HG03064 (cell line): ENCODE measurements around the gene OR1I1.

Source experiments
- ATAC-seq: cut with Tn5 transposase; IDR thresholded peaks from one replicate; pipeline ENCODE4 v1.9.1; 2021; ENCODE audit warnings: low read depth; ENCODE audit not compliant: unreplicated experiment

Gene OR1I1

DNA sequence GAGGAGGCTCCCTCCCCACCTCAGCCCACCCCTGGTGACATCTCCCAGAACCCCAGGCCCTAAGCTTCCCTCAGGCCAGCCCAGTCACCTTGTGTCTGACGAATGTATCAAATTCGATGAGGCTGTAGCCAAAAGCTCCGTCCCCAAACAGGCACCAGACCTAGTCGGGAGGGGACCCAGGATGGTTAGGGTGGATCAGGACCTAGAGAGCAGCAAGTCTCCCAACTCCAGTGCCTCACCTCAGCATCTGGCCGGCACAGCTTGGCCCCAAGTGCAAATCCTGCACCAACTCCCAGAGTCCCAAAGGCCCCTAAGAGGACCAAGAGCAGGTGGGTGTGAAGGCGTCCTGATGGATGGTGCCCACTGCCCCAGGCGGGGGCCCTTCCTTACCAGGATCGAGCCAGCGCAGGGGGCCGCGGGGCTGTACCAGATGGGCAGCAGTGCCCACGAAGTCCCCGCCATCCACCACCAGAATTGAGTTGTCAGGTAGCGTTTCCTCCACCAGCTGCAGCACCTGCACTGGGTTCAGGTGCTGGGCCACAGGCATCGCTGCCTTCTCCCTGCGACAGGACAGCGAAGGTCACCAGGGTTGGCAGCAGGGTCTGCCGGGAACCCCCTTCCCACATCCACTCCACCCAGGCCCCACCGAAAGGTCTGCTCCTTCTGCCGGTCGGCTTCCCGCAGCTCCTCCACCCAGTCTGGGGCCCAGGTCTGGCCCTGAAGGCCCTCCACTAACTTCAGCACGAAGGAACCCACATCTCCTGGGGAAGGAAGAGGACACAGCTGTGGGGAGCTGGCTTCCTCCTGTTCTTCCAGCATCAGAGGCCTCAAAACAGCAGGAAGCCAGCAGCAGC is 34.0 kb downstream of the OR1I1 start:
- no peak for ATAC-seq

DNA sequence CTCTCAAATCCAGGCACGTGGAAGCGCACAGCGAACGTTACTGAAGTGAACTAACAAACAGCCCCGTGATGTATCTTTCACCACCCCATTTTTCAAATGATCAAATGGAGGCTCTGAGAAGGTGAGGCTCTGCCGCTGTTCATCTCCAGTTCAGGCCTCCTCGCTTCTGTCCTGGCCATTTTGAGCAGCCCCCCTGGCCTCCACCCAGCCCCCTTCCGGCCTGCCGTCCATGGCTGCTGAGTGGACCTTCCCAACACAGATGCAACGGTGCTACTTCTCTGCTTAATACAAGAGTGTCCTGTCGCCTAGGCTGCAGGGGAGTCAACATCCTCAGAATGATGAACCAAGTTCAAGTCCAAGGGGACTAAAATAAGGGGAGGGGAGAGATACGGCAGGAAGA is 34.8 kb downstream of the OR1I1 start:
- no peak for ATAC-seq

DNA sequence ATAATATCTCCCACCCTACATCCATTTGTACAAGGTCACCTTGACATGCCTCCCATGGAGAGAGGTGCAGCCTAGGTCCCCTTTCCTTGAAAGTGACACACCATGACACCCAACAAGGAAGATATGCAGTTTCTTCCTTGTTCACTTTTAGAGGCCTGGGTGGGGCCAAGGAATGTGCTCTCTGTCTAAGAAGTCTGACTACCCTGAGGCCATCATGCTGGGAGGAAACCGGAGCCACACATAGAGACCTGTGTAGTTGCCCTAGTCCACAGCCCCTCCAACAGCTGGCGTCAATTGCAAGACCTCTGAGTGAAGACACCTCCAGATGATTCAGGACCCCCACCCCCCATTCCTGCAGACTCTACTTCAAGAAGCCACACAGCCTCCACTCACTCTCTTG is 36.2 kb downstream of the OR1I1 start:
- no peak for ATAC-seq

DNA sequence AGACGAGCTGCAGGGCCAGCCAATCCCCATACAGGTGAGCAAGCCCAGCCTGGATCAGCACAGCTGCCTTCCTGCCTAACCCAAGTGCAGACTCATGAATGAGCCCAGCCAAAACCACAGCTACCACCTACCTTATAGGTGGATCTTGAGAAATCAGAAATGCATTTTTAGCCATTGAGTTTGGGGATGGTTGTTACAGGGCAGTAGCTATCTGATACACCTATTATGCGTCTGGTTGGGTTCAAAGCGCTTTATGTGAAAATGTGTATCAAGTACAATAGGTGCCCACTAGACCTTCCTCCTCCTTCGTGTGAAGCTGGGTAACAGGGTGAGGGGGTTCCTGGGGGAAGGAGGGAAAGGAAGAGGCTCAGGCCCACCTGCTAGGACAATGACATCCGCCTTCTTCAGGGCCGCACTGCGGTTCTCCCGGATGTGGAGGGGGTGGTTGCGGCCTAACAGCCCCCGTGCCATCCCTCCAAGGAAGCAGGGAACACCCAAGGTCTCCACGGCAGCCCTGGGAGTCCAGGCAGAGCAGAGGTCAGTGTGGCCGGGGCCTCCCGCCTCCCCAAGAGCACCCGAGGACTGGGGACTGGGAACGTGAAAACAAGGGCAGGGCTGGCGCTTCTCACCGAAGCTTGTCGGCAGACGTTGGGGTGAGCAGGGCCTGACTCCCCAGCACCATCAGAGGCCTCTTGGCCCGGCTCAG is 36.9 kb downstream of the OR1I1 start:
- ATAC-seq: no peak

DNA sequence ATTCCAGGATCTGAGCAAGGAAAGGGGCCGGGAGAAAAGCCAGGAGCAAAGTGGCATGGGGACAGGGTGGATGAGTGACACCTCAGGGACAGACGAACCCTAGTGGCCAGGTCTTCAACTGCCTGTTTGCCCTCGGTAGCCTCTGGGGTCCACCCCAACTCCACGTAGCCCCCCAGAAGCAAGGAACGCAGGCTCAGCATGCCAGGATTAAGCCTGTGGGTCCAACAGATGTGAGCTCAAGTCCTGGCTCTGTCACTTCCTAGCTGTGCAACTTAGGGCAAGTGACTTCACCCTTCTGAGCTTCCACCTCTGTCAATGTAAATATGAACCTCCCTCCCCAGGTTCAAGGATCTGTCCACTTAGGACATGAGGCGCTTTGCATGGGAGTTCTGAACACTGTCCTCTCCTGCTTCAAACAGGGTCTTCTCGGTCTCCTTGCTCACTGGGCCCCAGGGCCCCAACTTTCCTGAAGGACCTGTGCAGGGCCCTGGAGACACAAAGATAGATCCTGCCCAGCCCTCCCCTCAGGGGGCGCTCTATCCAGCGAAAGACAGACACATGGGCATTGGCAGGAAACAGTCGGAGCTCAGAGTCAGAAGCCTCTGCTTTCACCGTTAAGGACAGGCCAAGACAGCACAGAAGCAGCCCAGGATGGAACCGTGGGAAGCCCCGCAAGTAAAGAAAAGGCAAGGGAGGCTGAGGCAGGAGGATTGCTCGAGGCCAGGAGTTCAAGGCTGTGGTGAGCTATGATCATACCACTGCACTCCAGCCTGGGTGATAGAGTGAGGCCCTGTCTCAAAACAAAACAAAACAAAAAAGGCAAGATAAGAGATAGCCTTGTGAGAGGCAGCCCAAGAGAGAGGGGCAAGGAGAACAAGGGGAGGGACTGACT is 38.4 kb downstream of the OR1I1 start:
- no peak for ATAC-seq

DNA sequence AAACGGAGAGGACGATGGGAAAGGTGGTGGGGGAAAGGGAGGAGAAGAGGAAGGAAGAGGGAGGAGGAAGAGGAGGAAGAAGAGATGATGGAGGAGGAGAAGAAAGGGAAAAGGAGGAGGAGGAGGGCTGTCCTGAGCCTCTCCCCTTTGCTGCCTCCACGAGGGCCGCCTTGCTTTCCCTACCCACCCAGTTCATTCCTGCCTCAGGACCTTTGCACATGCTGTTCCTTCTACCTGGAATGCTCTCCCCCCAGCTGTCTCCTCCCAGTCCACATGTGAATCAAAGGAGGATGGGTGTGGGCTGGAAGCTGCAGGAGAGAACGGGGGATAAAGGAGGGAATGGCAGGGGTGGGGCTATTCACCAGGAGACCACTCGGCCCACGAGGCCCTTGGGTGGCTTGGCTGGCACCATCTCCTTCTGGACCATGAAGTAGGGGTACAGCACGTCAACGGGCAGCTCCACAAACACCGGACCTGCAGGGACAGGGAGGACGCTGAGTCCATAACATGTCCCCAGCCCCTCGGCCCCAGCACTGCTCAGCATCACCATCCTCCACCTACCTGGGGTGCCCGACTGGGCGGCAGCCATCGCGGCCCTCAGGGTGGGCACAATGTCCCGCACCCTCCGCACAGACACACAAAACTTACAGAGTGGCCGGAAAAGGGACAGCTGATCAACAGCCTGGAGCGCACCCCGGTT is 40.5 kb downstream of the OR1I1 start:
- no peak for ATAC-seq

DNA sequence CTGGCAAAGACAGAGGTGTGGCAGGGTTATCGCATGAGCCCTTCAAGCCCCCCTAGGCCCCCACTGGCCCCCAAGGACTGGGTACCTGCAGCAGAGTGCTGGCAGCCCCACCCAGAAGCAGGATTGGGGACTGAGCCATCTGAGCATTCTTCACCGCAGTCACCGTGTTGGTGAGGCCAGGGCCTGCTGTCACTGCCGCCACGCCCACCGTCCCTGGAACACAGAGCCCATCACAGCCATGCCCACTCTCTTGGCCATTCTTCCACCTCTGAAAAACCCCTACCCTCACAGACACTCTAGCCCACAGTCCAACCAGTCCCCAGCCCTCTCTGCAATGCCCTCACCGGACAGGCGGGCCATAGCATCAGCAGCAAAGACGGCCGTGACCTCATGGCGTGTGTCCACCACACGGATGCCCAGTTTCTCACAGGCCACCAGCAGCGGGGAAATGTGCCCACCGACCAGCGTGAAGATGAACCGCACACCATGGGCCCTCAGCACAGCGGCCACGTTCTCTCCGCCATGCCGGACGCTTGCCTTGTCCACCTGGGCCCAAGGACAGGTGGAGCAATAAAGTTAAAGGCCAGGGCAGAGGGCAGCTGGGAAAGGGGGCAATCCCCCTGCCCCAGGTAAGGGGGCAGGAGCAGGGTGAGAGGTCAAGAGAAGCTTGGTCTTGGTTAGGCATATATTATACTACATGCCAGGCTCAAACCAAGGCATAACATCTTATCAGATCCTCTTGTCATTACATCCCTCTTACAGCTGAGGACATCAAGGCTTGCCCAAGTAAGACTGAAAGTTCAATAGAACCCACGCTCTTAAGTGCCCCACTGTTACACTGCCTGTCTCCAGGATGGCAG is 41.2 kb downstream of the OR1I1 start:
- ATAC-seq: no peak

DNA sequence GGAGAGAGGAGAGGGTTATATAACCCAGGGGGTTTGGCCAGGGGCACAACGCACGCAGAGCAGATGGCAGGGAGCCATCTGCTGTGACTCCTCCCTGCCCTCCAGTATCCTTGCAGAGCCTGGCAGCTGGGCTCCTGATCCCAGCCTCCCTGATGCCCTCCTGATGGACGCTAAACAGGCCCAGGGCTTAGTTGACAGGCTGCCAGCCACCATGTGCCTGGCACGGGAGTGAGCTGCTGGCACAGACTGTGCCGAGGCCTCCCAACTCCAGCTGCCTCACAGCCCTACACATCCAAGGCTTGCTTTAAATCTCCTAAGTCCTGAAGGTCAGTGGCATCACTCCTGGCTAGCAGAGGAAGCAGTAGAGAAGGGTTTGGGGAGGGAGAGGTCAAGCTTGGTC is 41.9 kb downstream of the OR1I1 start:
- ATAC-seq: no peak

DNA sequence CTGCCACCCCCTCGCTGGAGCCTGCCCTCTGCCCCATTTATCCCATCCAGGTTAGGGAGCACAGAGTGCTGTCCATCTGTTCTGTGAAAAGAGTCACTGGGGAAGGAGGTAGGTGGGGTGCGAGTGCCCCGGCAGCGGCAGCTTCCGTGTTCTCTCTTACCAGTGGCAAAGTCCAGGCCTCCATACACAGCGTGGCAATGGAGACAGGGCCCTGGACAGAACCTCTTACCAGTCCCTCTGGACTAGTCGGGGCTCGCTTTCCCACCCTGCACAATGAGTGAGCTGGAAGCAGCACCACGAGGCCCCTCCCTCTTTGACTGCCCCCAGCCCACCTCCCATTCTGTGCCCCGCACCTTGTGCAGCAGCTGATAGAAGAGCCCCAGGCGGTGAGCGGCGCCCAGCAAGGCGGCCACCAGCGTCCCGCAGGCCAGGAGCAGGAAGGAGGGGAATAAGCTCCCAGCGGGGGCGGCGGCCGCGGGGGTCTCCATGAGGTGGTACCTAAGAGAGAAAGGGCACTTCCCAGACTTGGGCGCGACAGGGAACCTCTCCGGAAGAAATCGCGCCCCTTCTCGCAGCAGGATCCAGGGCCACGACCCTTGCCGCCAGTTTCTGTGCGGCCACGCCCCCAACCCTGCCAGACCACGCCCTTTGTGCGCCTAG is 42.7 kb downstream of the OR1I1 start:
- no peak for ATAC-seq

DNA sequence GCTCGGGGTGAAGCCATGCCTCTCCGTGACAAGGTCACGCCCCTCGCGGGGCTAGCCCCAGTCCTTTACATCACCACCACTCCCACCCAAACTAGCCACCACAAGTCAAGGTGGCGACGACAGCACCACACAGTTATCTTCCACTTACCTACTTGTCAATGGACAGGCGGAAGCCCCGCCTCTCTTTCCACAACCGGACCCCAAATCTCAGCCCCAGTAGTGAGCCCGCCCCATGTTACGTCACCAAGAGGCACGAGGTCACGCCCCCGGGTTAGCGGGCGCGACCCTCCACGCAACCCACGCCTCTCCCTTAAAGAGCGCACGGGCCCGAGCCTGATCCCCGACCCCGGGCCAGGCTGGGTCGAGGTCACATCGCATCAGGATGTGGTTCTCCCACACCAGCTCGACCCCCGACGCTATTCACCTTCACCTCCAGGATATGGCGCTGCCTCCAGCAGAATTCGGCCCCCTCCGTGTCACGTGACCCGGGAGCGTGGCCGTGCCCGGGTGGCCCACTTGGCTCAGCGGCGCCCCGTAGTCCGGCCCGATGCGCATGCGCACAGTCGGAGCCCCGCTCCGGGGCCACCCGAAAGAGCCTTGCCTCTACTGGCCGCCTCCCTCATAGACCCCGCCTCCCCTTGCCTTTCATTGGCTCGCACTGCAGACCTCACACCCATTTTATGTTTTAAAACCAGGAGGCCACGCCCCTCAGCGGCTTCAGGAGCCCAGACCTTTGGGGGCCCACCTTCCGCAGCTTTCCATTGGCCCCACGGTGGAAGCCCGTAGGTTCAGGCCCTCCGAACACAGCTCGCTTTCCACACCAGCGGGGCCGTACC is 43.4 kb downstream of the OR1I1 start:
- ATAC-seq: peak; percentile 70

DNA sequence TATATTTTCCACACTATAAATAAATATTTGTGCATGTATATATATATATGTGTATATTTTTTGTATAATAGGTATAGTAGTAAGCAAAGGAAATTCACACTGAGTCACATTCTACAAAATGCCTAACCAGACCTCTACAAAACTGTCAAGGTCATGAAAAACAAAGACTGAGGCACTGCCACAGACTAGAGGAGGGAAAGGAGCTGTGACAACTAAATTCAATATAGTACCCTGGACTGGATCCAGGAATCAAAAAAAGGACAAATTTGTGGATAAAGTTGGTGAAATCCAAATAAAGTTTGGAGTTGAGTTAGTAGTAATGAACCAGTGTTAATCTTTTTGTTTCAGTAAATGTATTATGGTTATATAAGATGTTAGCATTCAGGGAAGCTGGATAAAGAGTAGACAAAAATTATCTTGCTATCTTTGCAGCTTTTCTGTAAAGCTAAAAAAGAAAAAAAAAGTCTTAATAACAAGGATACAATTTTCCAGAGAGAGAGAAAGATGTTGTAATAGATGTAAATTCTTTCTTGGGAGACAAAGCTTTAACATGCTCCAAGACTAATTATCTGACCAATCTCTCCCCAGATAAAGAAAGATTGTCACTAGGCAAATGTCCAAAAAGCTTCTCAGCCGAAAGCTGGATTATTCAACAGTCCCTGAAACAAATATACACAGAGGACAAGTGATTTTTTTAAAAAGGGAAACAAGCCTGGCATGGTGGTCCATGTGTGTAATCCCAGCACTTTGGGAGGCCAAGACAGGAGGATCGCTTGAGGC is 44.3 kb downstream of the OR1I1 start:
- ATAC-seq: no peak

DNA sequence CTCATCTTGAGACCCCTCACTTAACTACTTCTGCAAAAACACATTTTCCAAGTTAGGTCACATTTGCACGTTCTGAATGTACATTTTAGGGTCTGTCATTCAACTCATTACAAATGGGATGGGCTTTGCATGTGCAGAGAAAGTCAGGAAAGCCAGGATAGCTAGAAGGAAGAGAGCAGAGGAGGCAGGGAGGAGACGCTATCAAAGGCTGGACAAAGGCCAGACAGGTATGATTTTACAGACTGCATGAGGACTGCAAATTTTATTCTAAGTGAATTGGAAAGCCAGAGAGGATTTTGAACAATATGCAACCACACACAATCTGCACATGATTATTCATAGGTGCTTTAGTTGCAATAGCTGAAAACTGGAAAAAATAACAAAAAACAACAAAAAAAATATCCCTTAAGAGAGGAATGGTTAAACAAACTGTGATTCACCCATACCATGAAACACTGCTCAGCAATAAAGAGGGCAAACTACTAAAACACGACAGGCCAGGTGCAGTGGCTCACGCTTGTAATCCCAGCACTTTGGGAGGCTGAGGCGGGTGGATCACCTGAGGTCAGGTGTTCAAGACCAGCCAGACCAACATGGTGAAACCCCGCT is 46.3 kb downstream of the OR1I1 start:
- ATAC-seq: no peak

DNA sequence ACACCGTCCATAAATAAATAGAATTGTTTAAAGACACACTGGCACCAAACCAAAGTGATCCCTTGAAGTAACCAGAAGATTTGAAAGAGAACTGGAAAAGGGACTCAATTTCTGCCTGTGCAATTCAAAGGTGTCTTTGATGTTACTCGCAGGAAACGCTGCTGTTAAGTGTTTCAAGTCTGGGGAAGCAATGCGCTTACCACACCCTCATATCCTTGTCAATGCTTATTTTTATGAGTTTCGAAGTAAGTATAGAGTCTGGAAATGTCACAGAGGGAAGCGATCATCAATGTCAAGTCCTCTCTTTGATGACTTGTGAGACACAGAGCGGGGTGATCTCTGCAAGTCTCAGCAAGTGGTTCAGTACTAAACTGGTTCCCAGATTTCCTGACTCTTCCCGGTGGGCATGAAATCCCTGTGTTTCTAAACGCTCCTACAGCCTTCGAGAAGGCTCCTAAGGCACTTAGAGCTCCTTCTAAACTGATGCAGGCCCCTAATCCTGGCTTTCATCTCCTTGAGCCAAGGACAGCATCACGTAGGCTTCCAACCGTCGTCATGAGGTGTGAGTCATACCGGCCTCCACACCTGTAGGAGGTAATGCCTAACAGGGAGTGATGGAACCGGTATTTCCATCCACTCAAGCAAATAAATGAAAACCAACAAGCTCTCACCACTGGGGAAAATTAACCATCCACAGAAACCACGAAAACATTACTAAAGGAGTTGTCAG is 48.0 kb downstream of the OR1I1 start:
- no peak for ATAC-seq

DNA sequence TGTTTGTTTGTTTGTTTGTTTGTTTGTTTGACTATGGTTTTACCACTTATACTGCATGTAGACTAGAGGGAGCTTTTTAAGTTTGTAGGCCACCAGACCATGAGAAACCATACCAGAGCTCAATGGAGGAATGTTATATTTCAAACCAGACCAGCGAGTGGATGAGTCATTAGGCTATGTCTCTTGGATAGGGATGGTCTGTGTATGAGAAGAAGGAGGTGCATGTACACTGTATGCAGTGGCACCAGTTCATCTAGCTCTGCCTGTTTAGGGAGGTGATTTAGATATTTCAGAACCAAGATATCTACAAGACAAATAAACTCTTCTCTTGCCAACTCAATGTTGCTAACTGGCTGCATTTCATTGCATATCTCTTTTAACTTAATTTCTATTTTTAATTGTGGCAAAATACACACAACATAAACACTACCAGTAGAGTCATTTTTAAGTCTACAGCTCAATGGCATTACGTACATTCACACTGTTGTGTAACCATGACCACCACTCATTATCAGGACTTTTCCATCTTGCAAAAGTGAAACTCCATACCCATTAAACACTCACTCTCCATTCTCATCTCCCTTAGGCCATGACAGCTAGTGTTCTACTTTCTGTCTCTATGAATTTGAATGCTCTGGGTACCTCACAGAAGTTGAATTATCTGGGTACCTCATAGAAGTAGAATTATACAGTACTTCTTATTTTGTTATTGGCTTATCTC is 54.4 kb downstream of the OR1I1 start:
- ATAC-seq: no peak

DNA sequence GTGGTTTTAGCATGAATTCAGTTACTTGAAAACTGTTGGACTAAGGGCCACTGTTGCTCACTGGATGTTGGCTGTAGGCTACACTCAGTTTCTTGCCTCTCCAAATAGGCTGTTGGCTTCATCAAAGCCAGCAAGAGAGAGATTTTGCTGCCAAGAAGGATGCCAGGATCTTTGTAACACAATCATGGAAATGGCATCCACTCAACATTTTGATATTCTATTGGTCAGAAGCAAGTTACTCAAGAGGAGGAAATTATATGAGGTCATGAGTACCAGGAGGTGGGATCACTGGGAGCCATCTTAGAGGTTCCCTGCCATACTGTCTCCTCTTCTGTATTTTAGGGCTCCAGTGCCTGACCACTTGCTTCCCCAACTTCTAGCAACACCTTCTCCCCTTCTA is 55.8 kb downstream of the OR1I1 start:
- no peak for ATAC-seq

DNA sequence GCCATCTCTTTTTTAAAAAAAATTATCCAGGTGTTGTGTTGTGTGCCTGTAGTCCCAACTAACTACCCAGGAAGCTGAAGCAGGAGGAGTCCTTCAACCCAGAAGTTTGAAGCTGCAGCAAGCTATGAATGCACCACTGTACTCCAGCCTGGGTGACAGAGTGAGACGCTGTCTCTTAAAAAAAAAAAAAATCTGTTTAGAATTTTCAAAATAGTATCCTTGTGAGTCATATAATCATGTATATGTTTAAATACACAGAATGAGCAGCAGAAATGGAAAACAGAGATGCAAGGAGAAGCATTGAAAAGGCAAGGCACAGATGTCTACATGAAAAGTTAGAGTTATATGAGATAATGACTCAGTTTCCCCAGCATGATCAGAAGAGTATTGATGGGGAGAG is 56.4 kb downstream of the OR1I1 start:
- ATAC-seq: no peak
